MM.1S (cell line): ENCODE data around the gene SNRNP70.

ENCODE experiments used
- DNase-seq: peaks from one replicate; pipeline ENCODE4 v3.0.0-alpha.2; 2015
- H2AFZ ChIP-seq: fragments of 300-600 bp; sonication (generic); 2 replicates; pipeline ENCODE4 v1.6.0; 2016; ENCODE audit warnings: antibody characterized with exemption, low read length
- H3F3A ChIP-seq: fragments of 300-600 bp; sonication (generic); 2 replicates; pipeline ENCODE4 v1.6.1; 2016; ENCODE audit warnings: mild to moderate bottlenecking, antibody characterized with exemption, low read length, moderate library complexity, mixed read lengths; ENCODE audit not compliant: insufficient read depth
- H3K27ac ChIP-seq: fragments of 300-600 bp; sonication (generic); 2 replicates; pipeline ENCODE4 v1.5.1; 2016; ENCODE audit warnings: mild to moderate bottlenecking, low read length
- H3K27me3 ChIP-seq: fragments of 300-600 bp; sonication (generic); replicated peaks from 2 replicates; pipeline ENCODE4 v1.6.0; 2016; ENCODE audit warnings: low read length; ENCODE audit not compliant: insufficient read depth
- H3K36me3 ChIP-seq: fragments of 300-600 bp; sonication (generic); replicated peaks from 2 replicates; pipeline ENCODE4 v1.6.1; 2016; ENCODE audit warnings: mild to moderate bottlenecking, low read length, mixed read lengths; ENCODE audit not compliant: insufficient read depth
- H3K4me1 ChIP-seq: fragments of 300-600 bp; sonication (generic); 2 replicates; pipeline ENCODE4 v1.6.1; 2016; ENCODE audit warnings: low read length, mixed read lengths
- H3K4me2 ChIP-seq: fragments of 300-600 bp; sonication (generic); 2 replicates; pipeline ENCODE4 v1.6.0; 2016; ENCODE audit warnings: low read depth, low read length
- H3K4me3 ChIP-seq: fragments of 300-600 bp; sonication (generic); 2 replicates; pipeline ENCODE4 v1.5.1; 2016; ENCODE audit warnings: low read length, mixed read lengths
- H3K79me2 ChIP-seq: fragments of 300-600 bp; sonication (generic); 2 replicates; pipeline ENCODE4 v1.6.1; 2016; ENCODE audit warnings: mixed run types, low read length, mixed read lengths
- H3K9ac ChIP-seq: fragments of 300-600 bp; sonication (generic); 2 replicates; pipeline ENCODE4 v1.6.1; 2016; ENCODE audit warnings: low read length, mixed read lengths
- H3K9me2 ChIP-seq: fragments of 300-600 bp; sonication (generic); replicated peaks from 2 replicates; pipeline ENCODE4 v1.6.1; 2016; ENCODE audit warnings: mild to moderate bottlenecking, low read length, mixed read lengths; ENCODE audit not compliant: insufficient read depth
- H3K9me3 ChIP-seq: fragments of 300-600 bp; sonication (generic); replicated peaks from 2 replicates; pipeline ENCODE4 v1.6.1; 2016; ENCODE audit warnings: mild to moderate bottlenecking, low read length, mixed read lengths; ENCODE audit not compliant: insufficient read depth
- H4K20me1 ChIP-seq: fragments of 300-600 bp; sonication (generic); 2 replicates; pipeline ENCODE4 v1.6.1; 2016; ENCODE audit warnings: mild to moderate bottlenecking, low read length, moderate library complexity, mixed read lengths; ENCODE audit not compliant: insufficient read depth
- EZH2 ChIP-seq: fragments of 300-600 bp; sonication (generic); optimal IDR thresholded peaks from 2 replicates; pipeline ENCODE3; 2017; ENCODE audit warnings: low read depth, mild to moderate bottlenecking, antibody characterized with exemption, low read length, mixed read lengths
- EZH2phosphoT487 ChIP-seq: fragments of 300-600 bp; sonication (generic); IDR thresholded peaks from 2 replicates; pipeline ENCODE4 v1.6.1; 2018; ENCODE audit warnings: antibody characterized with exemption, low read length
- TF ChIP-seq, protein P1 (sequence below): fragments of 300-600 bp; sonication (generic); IDR thresholded peaks from 2 replicates; pipeline ENCODE4 v1.5.1; 2016; ENCODE audit warnings: antibody characterized with exemption, low read length, mixed read lengths

The SNRNP70 gene

GRCh38 chr19:49080392-49080791 lies 4.9 kb upstream of the SNRNP70 start:
- Histone ChIP-seq H3K9ac (no peak overlapping the region), H2AFZ (no peak overlapping the region)

GRCh38 chr19:49081273-49081672 lies 4.0 kb upstream of the SNRNP70 start:
- Histone ChIP-seq H3K4me3 (no peak overlapping the region), H3K9ac (no peak overlapping the region), H3K27ac (no peak overlapping the region), H4K20me1 (peaks cover 3% of the 10 kb centered on the region; the same call in 1 of the 2 replicates), H3K79me2 (peaks cover 10% of the 10 kb centered on the region), H3K27me3 (no peaks in the 10 kb centered on the region), H3K9me3 (no peaks in the 10 kb centered on the region), H3K36me3 (no peaks in the 10 kb centered on the region), H3F3A (no peaks in the 10 kb centered on the region), H3K9me2 (no peaks in the 10 kb centered on the region), H3K4me1 (no peaks in the 10 kb centered on the region), H2AFZ (no peak overlapping the region), H3K4me2 (no peak overlapping the region)
- DNase-seq = no peak
- TF ChIP-seq EZH2 (no peak), EZH2phosphoT487 (no peak)
- TF ChIP-seq, protein P1, sequence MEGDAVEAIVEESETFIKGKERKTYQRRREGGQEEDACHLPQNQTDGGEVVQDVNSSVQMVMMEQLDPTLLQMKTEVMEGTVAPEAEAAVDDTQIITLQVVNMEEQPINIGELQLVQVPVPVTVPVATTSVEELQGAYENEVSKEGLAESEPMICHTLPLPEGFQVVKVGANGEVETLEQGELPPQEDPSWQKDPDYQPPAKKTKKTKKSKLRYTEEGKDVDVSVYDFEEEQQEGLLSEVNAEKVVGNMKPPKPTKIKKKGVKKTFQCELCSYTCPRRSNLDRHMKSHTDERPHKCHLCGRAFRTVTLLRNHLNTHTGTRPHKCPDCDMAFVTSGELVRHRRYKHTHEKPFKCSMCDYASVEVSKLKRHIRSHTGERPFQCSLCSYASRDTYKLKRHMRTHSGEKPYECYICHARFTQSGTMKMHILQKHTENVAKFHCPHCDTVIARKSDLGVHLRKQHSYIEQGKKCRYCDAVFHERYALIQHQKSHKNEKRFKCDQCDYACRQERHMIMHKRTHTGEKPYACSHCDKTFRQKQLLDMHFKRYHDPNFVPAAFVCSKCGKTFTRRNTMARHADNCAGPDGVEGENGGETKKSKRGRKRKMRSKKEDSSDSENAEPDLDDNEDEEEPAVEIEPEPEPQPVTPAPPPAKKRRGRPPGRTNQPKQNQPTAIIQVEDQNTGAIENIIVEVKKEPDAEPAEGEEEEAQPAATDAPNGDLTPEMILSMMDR = no peak

More at GRCh38 chr19:49080392-49080791, 4.9 kb upstream of the SNRNP70 start:
- no peaks in the 10 kb centered on the region for H3K4me1 ChIP-seq
- H3K4me2 ChIP-seq = no peak overlapping the region
- H4K20me1 ChIP-seq = no peaks in the 10 kb centered on the region
- H3K79me2 ChIP-seq = peaks cover 1% of the 10 kb centered on the region
- no peaks in the 10 kb centered on the region for H3K9me3 ChIP-seq
- H3K36me3 ChIP-seq = no peaks in the 10 kb centered on the region
- H3K27ac ChIP-seq = no peak overlapping the region
- no peak overlapping the region for H3K4me3 ChIP-seq
- TF ChIP-seq EZH2phosphoT487 = no peak
- no peak for TF ChIP-seq EZH2
- TF ChIP-seq, protein P1 = no peak
- no peaks in the 10 kb centered on the region for H3K27me3 ChIP-seq
- no peaks in the 10 kb centered on the region for H3F3A ChIP-seq
- DNase-seq = no peak
- H3K9me2 ChIP-seq = no peaks in the 10 kb centered on the region

- no peak for TF ChIP-seq EZH2
- Histone ChIP-seq H2AFZ (peak overlapping the region; percentile 99), H3K27me3 (no peaks in the 10 kb centered on the region), H3K4me3 (peak overlapping the region; percentile 96), H3K9ac (peak overlapping the region; percentile 91; the same call in 1 of the 2 replicates), H3K4me1 (peaks cover 12% of the 10 kb centered on the region), H3K36me3 (peaks cover 3% of the 10 kb centered on the region; the same call in 1 of the 2 replicates), H3K4me2 (peak overlapping the region; percentile 97), H4K20me1 (peaks cover 25% of the 10 kb centered on the region), H3K79me2 (peaks cover 40% of the 10 kb centered on the region), H3F3A (no peaks in the 10 kb centered on the region), H3K9me2 (no peaks in the 10 kb centered on the region), H3K27ac (peak overlapping the region; percentile 61; the same call in 1 of the 2 replicates), H3K9me3 (no peaks in the 10 kb centered on the region)
- DNase-seq = no peak
Measured at GRCh38 chr19:49084206-49085019, 838 bp upstream of the SNRNP70 start.

GRCh38 chr19:49085868-49086232 lies 599 bp downstream of the SNRNP70 start:
- Histone ChIP-seq H3K27ac (peak overlapping the region; percentile 61; the same call in 1 of the 2 replicates), H3F3A (no peaks in the 10 kb centered on the region; the same call in 1 of the 2 replicates), H3K4me1 (peaks cover 12% of the 10 kb centered on the region), H3K4me2 (peak overlapping the region; percentile 99), H3K27me3 (no peaks in the 10 kb centered on the region), H3K79me2 (peaks cover 54% of the 10 kb centered on the region), H2AFZ (peak overlapping the region; percentile 99), H3K4me3 (peak overlapping the region; percentile 96), H3K9me3 (no peaks in the 10 kb centered on the region), H3K36me3 (peaks cover 6% of the 10 kb centered on the region), H3K9ac (peak overlapping the region; percentile 91), H4K20me1 (peaks cover 35% of the 10 kb centered on the region), H3K9me2 (no peaks in the 10 kb centered on the region)
- TF ChIP-seq EZH2 (no peak), EZH2phosphoT487 (no peak)
- TF ChIP-seq, protein P1 = no peak
- DNase-seq = no peak
